ENCODE results near the gene EIF1AD. TPM values are rescaled to one million over a fixed set of nuclear protein-coding genes. Genes with fewer than 3 reads are reported as not detected.
"Not testable (repeated sequence)": the region's sequence is repeated elsewhere in the genome, so short reads cannot be mapped to it uniquely, and the experiment has no call there.

EIF1AD gene
- total RNA-seq, 2 donors from 2014 or later = 17.6 to 25.0 TPM

- no peak overlapping the region for H3K27ac ChIP-seq
- H3K4me3 ChIP-seq = no peak overlapping the region
- no peaks in the 10 kb centered on the region for H3K9me3 ChIP-seq
- H3K4me1 ChIP-seq = peaks cover 0 to 26% of the 10 kb centered on the region in 2 donors
- no peak for DNase-seq (ENCODE audit: low spot score)
- no peaks in the 10 kb centered on the region for H3K27me3 ChIP-seq
- H3K36me3 ChIP-seq = peaks cover under 1% of the 10 kb centered on the region
- TF ChIP-seq, protein P1, sequence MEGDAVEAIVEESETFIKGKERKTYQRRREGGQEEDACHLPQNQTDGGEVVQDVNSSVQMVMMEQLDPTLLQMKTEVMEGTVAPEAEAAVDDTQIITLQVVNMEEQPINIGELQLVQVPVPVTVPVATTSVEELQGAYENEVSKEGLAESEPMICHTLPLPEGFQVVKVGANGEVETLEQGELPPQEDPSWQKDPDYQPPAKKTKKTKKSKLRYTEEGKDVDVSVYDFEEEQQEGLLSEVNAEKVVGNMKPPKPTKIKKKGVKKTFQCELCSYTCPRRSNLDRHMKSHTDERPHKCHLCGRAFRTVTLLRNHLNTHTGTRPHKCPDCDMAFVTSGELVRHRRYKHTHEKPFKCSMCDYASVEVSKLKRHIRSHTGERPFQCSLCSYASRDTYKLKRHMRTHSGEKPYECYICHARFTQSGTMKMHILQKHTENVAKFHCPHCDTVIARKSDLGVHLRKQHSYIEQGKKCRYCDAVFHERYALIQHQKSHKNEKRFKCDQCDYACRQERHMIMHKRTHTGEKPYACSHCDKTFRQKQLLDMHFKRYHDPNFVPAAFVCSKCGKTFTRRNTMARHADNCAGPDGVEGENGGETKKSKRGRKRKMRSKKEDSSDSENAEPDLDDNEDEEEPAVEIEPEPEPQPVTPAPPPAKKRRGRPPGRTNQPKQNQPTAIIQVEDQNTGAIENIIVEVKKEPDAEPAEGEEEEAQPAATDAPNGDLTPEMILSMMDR (IDR thresholded peaks at IDR 0.05) = no peak
These were observed 43.1 kb downstream of the EIF1AD start for GRCh38 chr11:65958774-65959420.

DNA sequence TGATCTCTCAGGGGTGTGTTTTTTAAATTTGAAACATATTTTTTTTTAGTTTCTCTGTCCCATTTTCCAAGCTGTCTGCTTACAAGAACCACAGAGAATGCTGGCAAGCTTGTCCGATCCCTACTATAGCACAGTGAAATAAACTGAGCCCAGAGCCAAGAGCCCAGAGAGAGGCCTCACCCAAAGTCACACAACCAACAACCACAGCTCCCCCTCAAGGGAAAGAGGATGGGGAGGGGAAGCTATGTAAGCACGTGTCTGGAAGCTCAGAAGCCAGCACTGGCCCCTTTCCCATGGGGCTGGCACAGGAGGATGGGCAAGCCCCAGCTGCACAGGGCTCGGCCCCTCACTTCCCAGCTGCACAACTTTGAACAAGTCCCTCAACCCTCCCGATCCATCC lies 43.7 kb downstream of the EIF1AD start:
- TF ChIP-seq, protein P1 (IDR thresholded peaks at IDR 0.05) = no peak
- Histone ChIP-seq H3K4me1 (peaks cover 0 to 20% of the 10 kb centered on the region in 2 donors), H3K36me3 (no peaks in the 10 kb centered on the region), H3K9me3 (no peaks in the 10 kb centered on the region), H3K27me3 (no peaks in the 10 kb centered on the region), H3K27ac (no peak overlapping the region), H3K4me3 (no peak overlapping the region)
- no peak for DNase-seq (ENCODE audit: low spot score)

GRCh38 chr11:65954771-65955170 lies 47.2 kb downstream of the EIF1AD start:
- TF ChIP-seq, protein P1 (IDR thresholded peaks at IDR 0.05) = no peak
- no peaks in the 10 kb centered on the region for H3K4me1 ChIP-seq
- no peaks in the 10 kb centered on the region for H3K27me3 ChIP-seq

DNA sequence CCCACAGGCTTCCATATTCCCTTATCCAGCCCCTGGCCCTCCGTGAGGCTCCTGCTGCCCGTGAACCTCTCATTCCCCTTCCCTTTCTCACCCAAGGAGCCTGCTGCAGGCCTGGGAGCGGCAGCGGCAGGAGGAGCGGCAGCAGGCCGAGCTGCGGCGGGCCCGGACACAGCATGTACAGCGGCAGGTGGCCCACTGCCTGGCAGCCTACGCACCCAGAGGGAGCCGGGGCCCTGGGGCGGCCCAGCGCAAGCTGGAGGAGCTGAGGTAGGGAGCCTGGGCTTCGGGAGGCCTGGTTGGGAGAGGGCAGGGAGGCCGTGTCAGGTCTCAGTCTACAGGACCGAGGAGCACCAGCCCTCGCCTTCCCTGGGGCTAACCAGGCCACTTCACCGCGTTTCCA lies 48.5 kb downstream of the EIF1AD start:
- TF ChIP-seq, protein P1 (IDR thresholded peaks at IDR 0.05) = no peak
- Histone ChIP-seq H3K4me3 (no peak overlapping the region), H3K27me3 (no peaks in the 10 kb centered on the region), H3K36me3 (no peaks in the 10 kb centered on the region), H3K4me1 (no peaks in the 10 kb centered on the region), H3K9me3 (no peaks in the 10 kb centered on the region), H3K27ac (no peak overlapping the region)
- no peak for DNase-seq (ENCODE audit: low spot score)

More at GRCh38 chr11:65954771-65955170, 47.2 kb downstream of the EIF1AD start:
- Histone ChIP-seq H3K27ac (no peak overlapping the region), H3K36me3 (no peaks in the 10 kb centered on the region), H3K4me3 (no peak overlapping the region), H3K9me3 (no peaks in the 10 kb centered on the region)
- DNase-seq (ENCODE audit: low spot score) = no peak

DNA sequence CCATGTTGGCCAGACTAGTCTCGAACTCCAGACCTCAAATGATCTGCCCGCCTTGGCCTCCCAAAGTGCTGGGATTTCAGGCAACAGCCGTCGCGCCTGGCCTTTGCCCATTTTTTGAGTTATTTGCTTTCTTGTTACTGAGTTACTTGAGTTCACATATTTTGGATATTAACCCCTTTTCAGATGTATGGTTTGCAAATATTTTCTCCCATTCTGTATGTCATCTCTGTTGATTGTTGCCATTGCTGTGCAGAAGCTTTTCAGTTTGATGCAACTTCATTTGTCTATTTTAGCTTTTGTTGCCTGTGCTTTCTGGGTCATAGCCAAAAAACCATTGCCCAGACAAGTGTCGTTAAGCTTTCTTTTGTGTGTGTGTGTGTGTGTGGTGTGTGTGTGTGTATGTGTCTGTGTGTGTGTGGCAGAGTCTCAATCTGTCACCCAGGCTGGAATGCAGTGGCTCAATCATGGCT lies 49.9 kb downstream of the EIF1AD start:
- no peak overlapping the region for H3K4me3 ChIP-seq
- no peaks in the 10 kb centered on the region for H3K36me3 ChIP-seq
- TF ChIP-seq, protein P1 (IDR thresholded peaks at IDR 0.05) = no peak
- no peak overlapping the region for H3K27ac ChIP-seq
- no peaks in the 10 kb centered on the region for H3K9me3 ChIP-seq
- no peak for DNase-seq (ENCODE audit: low spot score)
- H3K4me1 ChIP-seq = no peaks in the 10 kb centered on the region
- H3K27me3 ChIP-seq = no peaks in the 10 kb centered on the region

GRCh38 chr11:65951641-65952040 lies 50.3 kb downstream of the EIF1AD start:
- H3K9me3 ChIP-seq; H3K4me1 ChIP-seq; H3K27me3 ChIP-seq; DNase-seq (ENCODE audit: low spot score); H3K36me3 ChIP-seq; H3K4me3 ChIP-seq; H3K27ac ChIP-seq: not testable (repeated sequence)

GRCh38 chr11:65950711-65951110 lies 51.2 kb downstream of the EIF1AD start:
- not testable (repeated sequence) for H3K4me3 ChIP-seq; H3K27ac ChIP-seq; H3K36me3 ChIP-seq; DNase-seq (ENCODE audit: low spot score); H3K4me1 ChIP-seq; H3K9me3 ChIP-seq; H3K27me3 ChIP-seq
